ENCODE measurements around the gene NADSYN1. TPM values are rescaled to one million over a fixed set of nuclear protein-coding genes. Genes with fewer than 3 reads are reported as not detected.

The NADSYN1 gene
- total and polyA plus RNA-seq, 8 donors, result 28.0 to 320 (median 65.2) TPM

GRCh38 chr11:71438650-71439049 lies 14.4 kb upstream of the NADSYN1 start:
- no peaks in the 10 kb centered on the region for H3K9me3 ChIP-seq
- no peak for TF ChIP-seq POLR2A (IDR thresholded peaks at IDR 0.05)
- TF ChIP-seq, protein P1, sequence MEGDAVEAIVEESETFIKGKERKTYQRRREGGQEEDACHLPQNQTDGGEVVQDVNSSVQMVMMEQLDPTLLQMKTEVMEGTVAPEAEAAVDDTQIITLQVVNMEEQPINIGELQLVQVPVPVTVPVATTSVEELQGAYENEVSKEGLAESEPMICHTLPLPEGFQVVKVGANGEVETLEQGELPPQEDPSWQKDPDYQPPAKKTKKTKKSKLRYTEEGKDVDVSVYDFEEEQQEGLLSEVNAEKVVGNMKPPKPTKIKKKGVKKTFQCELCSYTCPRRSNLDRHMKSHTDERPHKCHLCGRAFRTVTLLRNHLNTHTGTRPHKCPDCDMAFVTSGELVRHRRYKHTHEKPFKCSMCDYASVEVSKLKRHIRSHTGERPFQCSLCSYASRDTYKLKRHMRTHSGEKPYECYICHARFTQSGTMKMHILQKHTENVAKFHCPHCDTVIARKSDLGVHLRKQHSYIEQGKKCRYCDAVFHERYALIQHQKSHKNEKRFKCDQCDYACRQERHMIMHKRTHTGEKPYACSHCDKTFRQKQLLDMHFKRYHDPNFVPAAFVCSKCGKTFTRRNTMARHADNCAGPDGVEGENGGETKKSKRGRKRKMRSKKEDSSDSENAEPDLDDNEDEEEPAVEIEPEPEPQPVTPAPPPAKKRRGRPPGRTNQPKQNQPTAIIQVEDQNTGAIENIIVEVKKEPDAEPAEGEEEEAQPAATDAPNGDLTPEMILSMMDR (IDR thresholded peaks at IDR 0.05), result no peak
- TF ChIP-seq EP300 (IDR thresholded peaks at IDR 0.05), result no peak
- no peak for TF ChIP-seq POLR2AphosphoS5 (IDR thresholded peaks at IDR 0.05)
- DNase-seq, result no peak
- H3K27me3 ChIP-seq, result no peaks in the 10 kb centered on the region
- 93 to 97% (median 95%) methylated on average over 16 to 19 of the region's 19 CpGs for WGBS, 5 donors
- H3K4me1 ChIP-seq, result peaks cover 0 to 8% (median 3%) of the 10 kb centered on the region in 4 donors
- intact Hi-C loops (cut with DNase I; ENCODE audit: low total_unique reads), result no loop called here
- H3K27ac ChIP-seq, result no peak overlapping the region
- no peak overlapping the region for H3K4me3 ChIP-seq
- peaks cover 4 to 88% (median 86%) of the 10 kb centered on the region in 4 donors for H3K36me3 ChIP-seq

- no peak for DNase-seq
- peaks cover 9 to 97% (median 91%) of the 10 kb centered on the region in 4 donors for H3K36me3 ChIP-seq
- WGBS, 5 donors, result 91 to 96% (median 93%) methylated on average over 6 of the region's 6 CpGs
These were observed 12.8 kb upstream of the NADSYN1 start for GRCh38 chr11:71440021-71440755.

DNA sequence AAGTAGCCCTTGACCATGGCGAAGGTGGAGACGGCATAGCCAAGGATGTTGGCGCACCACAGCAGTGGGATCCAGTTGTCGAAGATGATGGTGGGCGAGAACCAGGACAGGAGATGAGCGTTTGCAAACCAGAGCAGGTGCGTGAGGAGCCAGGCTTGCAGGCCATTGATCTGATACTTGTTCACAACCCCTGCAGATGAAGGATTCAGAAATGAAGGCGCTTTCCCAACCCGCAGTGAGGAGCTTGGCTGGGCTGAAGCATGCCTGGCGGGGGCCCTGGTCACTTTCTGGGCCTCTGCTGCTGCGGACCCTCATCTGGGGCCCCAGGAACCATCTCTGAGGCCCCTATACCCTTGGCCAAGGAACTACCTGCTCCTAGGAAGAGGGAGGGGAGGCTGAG lies 11.8 kb upstream of the NADSYN1 start:
- intact Hi-C loops (cut with DNase I; ENCODE audit: low total_unique reads), result no loop called here
- no peaks in the 10 kb centered on the region for H3K4me1 ChIP-seq
- WGBS, 5 donors, result 93 to 99% (median 97%) methylated on average over 11 of the region's 11 CpGs
- H3K27ac ChIP-seq, result no peak overlapping the region
- no peaks in the 10 kb centered on the region for H3K27me3 ChIP-seq
- H3K36me3 ChIP-seq, result peaks cover 9 to 93% (median 83%) of the 10 kb centered on the region in 4 donors
- no peaks in the 10 kb centered on the region for H3K9me3 ChIP-seq
- DNase-seq, result no peak
- TF ChIP-seq POLR2A (IDR thresholded peaks at IDR 0.05), result no peak
- no peak for TF ChIP-seq POLR2AphosphoS5 (IDR thresholded peaks at IDR 0.05)
- TF ChIP-seq, protein P1 (IDR thresholded peaks at IDR 0.05), result no peak
- TF ChIP-seq EP300 (IDR thresholded peaks at IDR 0.05), result no peak
- no peak overlapping the region for H3K4me3 ChIP-seq

More at GRCh38 chr11:71440021-71440755, 12.8 kb upstream of the NADSYN1 start:
- Histone ChIP-seq H3K4me1 (no peaks in the 10 kb centered on the region), H3K9me3 (no peaks in the 10 kb centered on the region), H3K4me3 (no peak overlapping the region), H3K27me3 (no peaks in the 10 kb centered on the region), H3K27ac (no peak overlapping the region)
- no peak for TF ChIP-seq POLR2A (IDR thresholded peaks at IDR 0.05)
- TF ChIP-seq, protein P1 (IDR thresholded peaks at IDR 0.05), result no peak
- no peak for TF ChIP-seq EP300 (IDR thresholded peaks at IDR 0.05)
- no peak for TF ChIP-seq POLR2AphosphoS5 (IDR thresholded peaks at IDR 0.05)
- intact Hi-C loops (cut with DNase I; ENCODE audit: low total_unique reads), result no loop called here

- intact Hi-C loops (cut with DNase I; ENCODE audit: low total_unique reads), result no loop called here
- Histone ChIP-seq H3K4me1 (peaks cover 0 to 4% (median 0%) of the 10 kb centered on the region in 4 donors), H3K27ac (no peak overlapping the region), H3K4me3 (no peak overlapping the region), H3K27me3 (no peaks in the 10 kb centered on the region), H3K9me3 (no peaks in the 10 kb centered on the region), H3K36me3 (peaks cover 9 to 88% (median 78%) of the 10 kb centered on the region in 4 donors)
- 89 to 97% (median 93%) methylated on average over 8 of the region's 8 CpGs for WGBS, 5 donors
- TF ChIP-seq, protein P1 (IDR thresholded peaks at IDR 0.05), result no peak
- TF ChIP-seq POLR2A (IDR thresholded peaks at IDR 0.05) (no peak), EP300 (IDR thresholded peaks at IDR 0.05) (no peak), POLR2AphosphoS5 (IDR thresholded peaks at IDR 0.05) (no peak)
- no peak for DNase-seq
These were observed 10.9 kb upstream of the NADSYN1 start for GRCh38 chr11:71442123-71442522.

Measured in stomach (tissue), 9 donors.